GM20000 (cell line): ENCODE results near the gene SENP2.

Experiments used
- DNase-seq: peaks from one replicate; pipeline ENCODE4 v3.0.0; 2012; ENCODE audit warnings: low spot score
- TF ChIP-seq, protein P1 (sequence below): IDR thresholded peaks from 2 replicates; pipeline ENCODE4 v1.5.1; 2012; ENCODE audit warnings: mild to moderate bottlenecking, control low read depth; ENCODE audit errors: extremely low read depth, missing control alignments

Gene SENP2

DNA sequence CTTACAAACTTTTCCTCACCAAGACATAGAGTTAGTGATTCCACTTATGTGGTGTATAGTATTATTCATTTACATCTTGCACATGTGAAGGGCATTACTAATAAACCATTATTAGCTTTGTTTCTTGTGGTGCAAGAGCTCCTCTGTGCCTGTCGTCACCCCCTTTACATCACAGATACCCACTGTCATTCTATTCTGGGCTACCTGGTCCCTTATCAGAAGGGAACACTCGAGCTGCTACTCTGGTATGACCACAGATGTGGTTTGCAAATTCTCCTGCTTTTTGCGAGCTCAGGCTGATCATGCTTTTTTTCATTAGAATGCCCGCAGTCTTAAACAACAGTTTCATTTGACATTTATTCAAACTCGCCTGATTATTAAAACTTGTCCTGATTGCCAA is 13.9 kb upstream of the SENP2 start:
- no peak for DNase-seq
- TF ChIP-seq, protein P1, sequence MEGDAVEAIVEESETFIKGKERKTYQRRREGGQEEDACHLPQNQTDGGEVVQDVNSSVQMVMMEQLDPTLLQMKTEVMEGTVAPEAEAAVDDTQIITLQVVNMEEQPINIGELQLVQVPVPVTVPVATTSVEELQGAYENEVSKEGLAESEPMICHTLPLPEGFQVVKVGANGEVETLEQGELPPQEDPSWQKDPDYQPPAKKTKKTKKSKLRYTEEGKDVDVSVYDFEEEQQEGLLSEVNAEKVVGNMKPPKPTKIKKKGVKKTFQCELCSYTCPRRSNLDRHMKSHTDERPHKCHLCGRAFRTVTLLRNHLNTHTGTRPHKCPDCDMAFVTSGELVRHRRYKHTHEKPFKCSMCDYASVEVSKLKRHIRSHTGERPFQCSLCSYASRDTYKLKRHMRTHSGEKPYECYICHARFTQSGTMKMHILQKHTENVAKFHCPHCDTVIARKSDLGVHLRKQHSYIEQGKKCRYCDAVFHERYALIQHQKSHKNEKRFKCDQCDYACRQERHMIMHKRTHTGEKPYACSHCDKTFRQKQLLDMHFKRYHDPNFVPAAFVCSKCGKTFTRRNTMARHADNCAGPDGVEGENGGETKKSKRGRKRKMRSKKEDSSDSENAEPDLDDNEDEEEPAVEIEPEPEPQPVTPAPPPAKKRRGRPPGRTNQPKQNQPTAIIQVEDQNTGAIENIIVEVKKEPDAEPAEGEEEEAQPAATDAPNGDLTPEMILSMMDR, result no peak

GRCh38 chr3:185575108-185575869 is 10.8 kb upstream of the SENP2 start:
- DNase-seq, result peak; percentile 30
- TF ChIP-seq, protein P1, result peak; percentile 26

DNA sequence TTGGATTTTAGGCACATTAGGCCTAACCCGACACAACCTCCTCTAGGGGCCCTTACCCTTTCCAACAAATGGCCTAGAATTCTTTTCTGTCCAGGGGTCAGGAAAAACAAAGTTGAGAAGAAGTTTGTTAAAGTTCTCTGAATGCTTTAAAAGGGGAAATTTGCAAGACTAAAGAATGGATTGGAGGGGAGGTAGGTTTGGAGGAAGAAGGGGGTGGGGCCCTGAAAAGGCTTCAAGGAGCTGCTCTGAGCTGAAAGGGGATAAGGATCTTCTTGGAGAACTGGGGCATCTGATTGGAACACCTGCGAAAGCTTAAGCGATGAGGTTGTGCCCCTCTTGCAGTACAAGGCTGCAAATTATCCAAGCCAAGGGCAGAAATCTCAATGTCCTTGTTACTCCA is 3.9 kb upstream of the SENP2 start:
- DNase-seq, result no peak
- TF ChIP-seq, protein P1, result no peak

- DNase-seq, result peak; percentile 44
Observed at GRCh38 chr3:185582871-185583270, 3.2 kb upstream of the SENP2 start.

DNA sequence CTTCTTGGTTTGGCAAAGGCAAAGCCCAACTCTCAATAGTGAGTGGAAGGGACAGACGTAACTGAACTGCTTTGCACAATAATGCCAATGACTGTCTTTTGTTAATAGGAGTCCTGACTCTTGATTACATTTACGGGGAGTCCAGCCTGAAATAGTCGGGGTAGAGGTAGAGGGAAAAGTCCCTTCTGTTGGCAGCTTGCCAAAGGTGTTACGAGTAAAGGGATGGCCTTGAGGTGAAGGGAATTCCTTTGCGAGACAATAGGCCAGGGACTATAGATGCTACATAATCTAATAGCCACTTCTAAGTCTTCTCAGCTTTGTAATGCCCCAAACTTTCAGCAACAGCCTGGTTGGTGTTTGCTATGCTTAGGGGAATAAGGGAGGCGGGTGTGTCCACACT is 2.2 kb upstream of the SENP2 start:
- TF ChIP-seq, protein P1, result no peak
- DNase-seq, result no peak

More at GRCh38 chr3:185582871-185583270, 3.2 kb upstream of the SENP2 start:
- TF ChIP-seq, protein P1, result no peak

DNA sequence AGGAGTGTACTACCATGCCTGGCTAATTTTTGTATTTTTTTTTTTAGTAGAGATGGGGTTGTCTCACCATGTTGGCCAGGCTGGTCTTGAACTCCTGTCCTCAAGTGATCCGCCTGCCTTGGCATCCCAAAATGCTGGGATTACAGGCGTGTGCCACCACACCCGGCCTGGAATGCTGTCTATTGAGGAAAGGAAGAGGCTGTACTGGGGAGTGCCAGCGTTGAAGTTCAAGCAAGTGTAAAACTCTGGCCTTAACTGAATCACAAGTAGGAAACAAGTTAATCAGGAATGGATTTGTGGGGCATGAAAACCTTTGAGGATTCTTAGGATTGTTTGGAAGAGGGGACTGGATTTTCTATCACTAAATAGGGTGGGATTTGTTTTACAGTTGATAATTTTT is 1.4 kb upstream of the SENP2 start:
- no peak for DNase-seq
- TF ChIP-seq, protein P1, result no peak

GRCh38 chr3:185585518-185585858 is 607 bp upstream of the SENP2 start:
- no peak for DNase-seq
- TF ChIP-seq, protein P1, result no peak
